ENCODE results near the gene CRLF3.

DNA sequence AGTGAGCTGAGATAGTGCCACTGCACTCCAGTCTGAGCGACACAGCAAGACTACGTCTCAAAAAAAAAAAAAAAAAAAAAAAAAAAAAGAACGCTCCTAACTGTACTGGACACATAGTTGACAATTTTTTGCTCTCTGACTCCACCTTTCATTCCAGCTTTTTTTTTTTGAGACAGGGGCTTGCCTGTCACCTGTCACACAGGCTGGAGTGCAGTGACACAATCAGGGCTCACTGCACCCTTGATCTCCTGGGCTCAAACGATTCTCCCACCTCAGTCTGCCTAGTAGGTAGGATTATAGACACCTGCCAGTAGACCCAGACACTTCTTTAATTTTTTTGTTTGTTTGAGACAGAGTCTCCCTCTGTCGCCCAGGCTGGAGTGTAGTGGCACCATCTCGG, 2.6 kb upstream of the CRLF3 start:
- TF ChIP-seq, protein P1, sequence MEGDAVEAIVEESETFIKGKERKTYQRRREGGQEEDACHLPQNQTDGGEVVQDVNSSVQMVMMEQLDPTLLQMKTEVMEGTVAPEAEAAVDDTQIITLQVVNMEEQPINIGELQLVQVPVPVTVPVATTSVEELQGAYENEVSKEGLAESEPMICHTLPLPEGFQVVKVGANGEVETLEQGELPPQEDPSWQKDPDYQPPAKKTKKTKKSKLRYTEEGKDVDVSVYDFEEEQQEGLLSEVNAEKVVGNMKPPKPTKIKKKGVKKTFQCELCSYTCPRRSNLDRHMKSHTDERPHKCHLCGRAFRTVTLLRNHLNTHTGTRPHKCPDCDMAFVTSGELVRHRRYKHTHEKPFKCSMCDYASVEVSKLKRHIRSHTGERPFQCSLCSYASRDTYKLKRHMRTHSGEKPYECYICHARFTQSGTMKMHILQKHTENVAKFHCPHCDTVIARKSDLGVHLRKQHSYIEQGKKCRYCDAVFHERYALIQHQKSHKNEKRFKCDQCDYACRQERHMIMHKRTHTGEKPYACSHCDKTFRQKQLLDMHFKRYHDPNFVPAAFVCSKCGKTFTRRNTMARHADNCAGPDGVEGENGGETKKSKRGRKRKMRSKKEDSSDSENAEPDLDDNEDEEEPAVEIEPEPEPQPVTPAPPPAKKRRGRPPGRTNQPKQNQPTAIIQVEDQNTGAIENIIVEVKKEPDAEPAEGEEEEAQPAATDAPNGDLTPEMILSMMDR (IDR thresholded peaks at IDR 0.05): no peak
- TF ChIP-seq POLR2A (IDR thresholded peaks at IDR 0.05) (no peak), EP300 (IDR thresholded peaks at IDR 0.05; ENCODE audit: low read depth) (no peak)
